Medulla oblongata (tissue), 1 donor: ENCODE results near the gene CRY2.

Experiments used
- DNase-seq: peaks from one replicate; pipeline ENCODE4 v3.0.0-alpha.2; 2015; ENCODE audit errors: extremely low spot score

Gene CRY2

DNA sequence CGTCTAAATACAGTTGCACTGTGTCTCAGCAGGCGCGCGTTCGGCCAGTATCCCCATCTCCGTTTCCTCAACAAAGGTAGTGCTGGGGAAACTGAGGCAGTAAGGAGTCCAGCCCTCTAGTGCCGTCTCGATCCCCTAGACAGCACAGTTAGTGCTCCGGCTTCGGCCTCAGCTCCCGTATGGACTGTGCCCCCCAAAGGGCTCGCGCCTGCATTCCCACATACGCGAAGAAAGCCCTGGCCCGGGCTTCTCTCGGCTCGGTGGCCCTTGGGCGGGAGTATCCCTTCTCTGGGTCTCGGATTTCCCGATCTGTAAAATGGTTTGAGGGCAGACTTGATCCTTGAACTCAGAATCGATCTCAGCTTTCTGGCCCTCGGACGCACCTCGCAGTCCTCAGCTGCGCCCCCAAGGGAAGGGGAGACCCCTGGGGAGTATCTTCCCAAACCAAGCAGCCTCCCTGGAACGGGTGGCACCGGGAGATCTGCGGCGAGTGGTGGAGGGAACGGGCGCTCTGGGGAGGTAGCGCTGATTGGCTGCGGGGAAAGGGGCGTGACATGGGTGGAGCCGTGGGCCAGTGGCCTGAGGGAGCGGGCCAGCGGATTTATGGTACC lies 71.2 kb downstream of the CRY2 start:
- peak; percentile 84 for DNase-seq

DNA sequence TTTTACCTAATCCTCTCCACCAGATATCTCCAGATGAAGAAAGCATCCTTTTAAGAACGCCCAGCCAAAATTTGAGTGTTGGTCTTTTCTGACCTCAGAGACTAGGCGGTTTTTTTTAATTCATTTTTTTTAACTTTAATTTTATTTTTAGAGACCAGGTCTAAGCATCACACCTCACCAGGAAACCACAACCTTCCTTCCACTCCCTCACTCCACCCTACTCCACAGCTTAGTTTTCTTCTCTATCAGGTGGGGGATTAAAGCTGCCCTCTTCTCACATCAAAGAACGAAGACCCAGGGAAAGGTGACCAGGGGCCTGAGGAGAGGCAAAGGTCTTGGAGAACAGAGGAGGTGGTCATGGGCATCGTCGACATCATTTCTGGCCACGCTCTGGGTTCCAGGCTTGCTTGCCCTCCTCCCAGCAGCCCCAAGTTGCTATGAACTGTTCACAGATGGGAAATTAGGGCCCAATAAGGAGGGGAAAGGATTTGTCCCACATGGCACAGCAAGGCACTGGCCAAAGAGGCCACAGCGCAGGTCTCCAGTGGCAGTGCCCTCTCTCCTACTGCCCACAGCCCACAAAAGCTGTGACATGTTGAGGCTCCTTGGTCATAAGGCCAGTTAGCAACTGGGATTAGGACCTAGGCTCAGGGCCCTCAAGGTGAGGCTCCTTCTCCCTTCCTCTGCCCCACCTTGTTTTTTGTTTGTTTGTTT lies 71.8 kb downstream of the CRY2 start:
- DNase-seq, result no peak

DNA sequence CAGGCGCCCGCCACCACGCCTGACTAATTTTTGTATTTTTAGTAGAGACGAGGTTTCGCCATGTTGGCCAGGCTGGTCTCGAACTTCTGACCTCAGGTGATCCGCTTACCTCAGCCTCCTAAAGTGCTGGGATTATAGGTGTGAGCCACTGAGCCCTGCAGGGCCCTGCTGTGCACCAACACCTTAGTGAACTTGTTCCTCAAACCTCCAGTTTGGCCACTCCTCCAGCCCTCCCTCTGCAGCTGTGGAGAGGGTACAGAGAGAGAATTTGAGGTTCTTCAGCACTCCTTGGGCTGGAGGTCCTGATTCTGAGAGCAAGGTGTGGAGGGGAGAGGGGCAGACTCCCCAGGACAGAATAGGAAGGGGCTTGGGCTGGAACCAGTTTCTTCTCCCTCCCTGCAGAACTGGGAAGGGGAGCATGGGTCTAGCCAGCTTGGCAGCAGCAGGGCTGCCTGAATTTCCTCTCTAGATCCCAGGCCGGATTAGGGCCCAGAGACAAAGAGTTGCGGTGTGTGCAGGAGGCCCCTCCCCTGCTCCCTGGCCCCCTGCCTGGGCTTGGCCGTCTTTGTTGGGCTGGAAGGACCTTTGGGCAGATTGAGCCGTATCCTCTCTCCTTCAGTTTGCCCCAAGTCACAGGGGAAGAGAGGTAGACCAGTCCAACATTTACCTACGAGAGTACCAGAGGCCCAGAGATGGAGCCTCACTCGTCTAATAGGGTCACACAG lies 72.7 kb downstream of the CRY2 start:
- DNase-seq, result no peak

DNA sequence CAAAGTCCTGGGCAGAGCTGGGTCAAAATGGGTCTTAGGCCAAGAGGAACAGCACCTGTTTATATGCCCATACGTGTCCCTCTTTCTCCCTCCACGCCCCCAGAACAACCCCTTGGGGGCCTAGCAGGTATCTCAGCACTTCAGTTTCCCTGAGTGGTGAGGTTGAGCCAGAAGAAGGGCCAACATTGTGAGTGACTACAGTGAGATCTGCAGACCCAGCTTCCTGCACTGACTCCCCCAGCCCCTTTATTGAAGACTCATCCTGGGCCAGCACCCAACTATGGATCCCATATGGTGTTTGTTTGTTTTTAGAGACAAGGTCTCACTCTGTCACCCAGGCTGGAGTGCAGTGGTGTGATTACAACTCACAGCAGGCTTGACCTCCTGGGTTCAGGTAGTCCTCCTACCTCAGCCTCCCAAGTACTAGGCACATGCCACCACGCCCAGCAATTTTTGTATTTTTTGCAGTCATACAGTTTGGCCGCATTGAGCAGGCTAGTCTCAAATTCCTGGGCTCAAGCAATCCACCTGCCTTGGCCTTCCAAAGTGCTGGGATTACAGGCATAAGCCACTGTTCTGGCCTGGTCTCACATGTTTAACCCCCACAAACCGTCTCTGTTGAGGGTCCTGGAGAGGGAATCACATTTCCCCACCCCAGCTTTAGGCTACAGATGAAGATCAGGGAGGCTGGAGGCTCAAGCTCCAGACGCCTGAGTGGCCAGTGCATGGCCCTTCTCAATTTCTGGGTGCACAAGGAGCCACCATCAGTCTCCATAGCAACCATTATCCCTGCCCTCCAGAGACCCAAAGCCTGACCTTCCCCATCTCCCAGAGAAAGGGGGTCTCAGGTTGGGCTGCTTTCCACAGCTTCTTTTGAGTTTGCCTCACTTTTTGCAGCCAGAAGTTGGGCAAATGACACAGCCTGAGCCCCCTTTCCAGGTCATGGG lies 73.5 kb downstream of the CRY2 start:
- no peak for DNase-seq

GRCh38 chr11:45921561-45922424 lies 74.5 kb downstream of the CRY2 start:
- no peak for DNase-seq

GRCh38 chr11:45922425-45923082 lies 75.3 kb downstream of the CRY2 start, which contains the start of gene LARGE2:
Gene LARGE2 (plus strand): TSS chr11:45922656. CDS start chr11:45922883, 227 bp downstream.
- no peak for DNase-seq

DNA sequence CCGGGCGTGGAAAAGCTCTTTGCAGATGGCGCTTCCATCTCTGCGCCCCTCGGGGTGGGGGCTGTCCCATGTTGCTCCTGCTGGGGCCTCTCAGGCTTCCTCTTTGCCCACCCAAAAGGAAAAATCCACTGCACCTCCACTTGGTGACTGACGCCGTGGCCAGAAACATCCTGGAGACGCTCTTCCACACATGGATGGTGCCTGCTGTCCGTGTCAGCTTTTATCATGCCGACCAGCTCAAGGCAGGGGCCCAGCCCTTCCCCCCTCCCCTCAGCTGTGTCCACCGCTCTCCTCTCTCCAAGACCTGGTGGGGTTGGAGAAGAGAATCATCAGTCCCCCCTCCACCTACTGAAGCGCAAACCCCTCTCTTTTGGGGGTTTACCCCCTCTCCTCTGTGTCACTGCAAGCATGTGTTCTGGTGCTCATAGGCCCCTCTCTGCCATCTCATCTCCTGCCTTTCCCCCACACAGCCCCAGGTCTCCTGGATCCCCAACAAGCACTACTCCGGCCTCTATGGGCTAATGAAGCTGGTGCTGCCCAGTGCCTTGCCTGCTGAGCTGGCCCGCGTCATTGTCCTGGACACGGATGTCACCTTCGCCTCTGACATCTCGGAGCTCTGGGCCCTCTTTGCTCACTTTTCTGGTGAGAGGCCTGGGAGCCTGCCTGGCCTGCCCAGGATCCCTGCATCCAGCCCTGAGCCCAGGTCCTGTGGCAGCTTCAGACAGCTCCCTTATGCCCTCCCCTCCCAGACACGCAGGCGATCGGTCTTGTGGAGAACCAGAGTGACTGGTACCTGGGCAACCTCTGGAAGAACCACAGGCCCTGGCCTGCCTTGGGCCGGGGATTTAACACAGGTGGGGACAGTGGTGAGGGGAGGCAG lies 77.0 kb downstream of the CRY2 start:
- DNase-seq, result no peak

GRCh38 chr11:45924927-45925326 lies 77.7 kb downstream of the CRY2 start:
- DNase-seq, result no peak

DNA sequence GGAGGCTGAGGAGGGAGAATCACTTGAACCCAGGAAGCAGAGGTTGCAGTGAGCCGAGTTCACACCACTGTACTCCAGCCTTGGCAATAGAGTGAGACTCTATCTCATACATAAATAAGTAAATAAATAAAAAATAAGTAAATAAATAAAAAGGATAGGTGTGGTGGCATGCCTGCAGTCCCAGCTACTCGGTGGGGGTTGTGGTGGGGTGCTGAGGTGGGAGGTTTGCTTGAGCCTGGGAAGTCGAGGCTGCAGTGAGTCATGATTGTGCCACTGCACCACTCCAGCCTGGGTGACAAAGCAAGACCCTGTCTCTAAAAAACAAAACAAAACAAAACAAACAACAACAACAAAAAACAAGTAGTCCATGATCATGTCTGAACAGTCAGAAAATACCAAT lies 78.3 kb downstream of the CRY2 start:
- DNase-seq, result no peak

GRCh38 chr11:45926001-45926401 lies 78.7 kb downstream of the CRY2 start:
- no peak for DNase-seq

- DNase-seq, result no peak
Observed at GRCh38 chr11:45926536-45927331, 79.5 kb downstream of the CRY2 start.

DNA sequence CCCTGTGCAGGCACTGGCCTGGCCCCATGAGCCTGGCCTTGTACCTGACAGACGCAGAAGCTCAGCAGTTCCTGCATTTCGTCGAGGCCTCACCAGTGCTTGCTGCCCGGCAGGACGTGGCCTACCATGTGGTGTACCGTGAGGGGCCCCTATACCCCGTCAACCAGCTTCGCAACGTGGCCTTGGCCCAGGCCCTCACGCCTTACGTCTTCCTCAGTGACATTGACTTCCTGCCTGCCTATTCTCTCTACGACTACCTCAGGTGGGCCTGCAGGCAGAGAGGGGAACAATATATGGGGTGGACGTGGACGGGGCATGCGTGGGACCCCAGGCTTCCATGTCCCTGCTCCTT lies 80.0 kb downstream of the CRY2 start:
- DNase-seq, result no peak

DNA sequence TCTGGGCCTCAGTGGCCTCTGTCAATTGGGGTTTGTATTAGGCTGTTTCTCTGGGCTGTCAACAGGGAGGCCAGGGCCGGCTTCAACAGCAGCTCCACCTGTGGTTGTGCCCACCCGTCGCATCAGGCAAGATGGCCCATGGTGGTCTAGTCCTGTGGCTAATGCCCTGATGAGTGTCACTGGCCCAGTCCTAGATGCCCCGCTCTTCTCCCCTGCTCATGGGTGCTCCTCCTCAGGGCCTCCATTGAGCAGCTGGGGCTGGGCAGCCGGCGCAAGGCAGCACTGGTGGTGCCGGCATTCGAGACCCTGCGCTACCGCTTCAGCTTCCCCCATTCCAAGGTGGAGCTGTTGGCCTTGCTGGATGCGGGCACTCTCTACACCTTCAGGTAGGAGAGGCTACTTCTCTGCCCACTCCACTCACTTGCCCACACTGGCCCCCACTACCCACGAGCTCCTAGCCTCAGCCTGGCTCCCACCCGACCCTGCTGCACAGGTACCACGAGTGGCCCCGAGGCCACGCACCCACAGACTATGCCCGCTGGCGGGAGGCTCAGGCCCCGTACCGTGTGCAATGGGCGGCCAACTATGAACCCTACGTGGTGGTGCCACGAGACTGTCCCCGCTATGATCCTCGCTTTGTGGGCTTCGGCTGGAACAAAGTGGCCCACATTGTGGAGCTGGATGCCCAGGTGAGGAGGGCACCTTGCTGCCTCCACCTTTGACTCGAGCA lies 80.6 kb downstream of the CRY2 start:
- no peak for DNase-seq

DNA sequence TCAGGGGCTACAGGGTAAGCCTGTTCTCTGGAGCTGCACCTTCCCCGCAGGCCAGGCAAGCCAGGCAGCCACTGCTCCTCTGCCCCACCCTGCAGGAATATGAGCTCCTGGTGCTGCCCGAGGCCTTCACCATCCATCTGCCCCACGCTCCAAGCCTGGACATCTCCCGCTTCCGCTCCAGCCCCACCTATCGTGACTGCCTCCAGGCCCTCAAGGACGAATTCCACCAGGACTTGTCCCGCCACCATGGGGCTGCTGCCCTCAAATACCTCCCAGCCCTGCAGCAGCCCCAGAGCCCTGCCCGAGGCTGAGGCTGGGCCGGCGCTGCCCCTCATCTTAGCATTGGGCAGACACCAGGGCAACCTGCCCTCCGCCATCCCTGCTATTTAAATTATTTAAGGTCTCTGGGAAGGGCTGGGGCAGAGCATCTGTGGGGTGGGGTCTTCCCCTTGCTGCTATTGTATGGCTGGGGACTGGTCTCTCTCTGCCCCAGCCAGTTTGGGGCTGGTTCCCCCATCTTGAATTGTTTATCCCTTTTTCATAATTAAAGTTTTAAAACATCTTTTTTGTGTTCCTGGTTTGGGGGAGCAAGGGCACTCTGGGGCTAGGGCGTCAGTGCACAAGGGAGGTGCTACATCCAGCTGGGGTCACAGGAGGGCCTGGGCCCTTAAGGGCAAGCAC lies 81.4 kb downstream of the CRY2 start:
- DNase-seq, result no peak

DNA sequence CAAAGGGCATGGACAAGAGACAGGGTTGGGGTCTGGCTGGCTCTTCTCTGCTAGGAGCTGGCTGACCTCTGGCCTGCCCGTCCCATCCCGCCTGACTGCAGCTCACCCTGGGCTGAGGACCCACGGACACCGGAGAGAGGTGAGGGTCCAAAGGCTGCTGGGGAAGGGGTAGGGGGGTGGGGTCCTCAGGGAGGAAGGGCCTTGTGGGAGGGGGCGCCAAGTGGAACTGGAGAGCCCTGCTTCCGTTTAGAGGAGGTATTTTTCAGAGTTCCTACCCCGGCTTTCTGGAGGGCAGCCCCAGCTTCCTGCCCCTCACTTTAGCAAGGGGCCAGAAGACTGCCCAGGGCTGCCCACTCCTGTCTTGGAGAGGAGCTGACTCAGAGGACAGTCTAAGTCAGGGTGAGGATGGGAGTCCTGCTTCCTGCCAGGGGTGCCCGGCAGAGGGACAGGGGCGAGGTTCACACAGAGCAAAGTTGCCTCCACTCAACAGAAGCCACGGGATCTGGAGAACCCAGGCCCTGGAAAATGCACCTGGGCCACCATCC lies 82.3 kb downstream of the CRY2 start:
- DNase-seq, result no peak

DNA sequence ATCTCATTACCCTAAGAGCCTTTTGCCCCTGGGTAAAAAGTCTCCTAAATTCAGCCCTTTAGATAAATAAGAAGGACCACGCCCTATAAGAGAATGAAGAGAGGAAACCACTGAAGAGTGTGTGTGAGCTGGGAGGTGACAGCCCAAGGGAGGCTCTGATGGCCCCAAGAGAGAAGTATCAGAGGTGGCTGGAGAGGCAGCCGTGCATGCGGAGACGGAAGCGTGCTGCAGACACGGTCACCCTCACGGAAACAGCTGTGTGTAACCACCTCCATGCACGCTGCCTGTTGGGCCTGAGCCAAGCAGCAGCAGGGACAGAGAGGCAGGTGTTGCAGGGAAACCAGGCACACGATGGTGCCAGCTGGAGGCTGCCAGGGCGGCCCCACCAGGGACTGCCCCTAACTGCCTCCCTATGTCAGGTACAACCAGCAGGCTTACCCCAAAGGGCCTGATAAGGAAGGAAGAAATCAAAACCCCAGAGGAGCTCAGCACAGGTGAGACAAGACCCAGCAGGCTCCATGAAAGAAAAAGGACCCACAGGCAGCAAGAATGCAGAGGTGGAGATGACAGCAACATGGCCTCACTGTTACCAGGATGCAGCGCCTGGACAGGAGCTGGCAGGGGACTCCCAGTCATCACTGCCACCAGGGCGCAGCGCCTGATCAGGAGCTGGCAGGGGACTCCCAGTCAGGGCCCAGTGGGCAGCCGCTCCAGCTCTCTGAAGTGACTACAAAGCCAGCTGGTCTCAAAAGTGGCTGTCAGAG lies 82.9 kb downstream of the CRY2 start:
- peak; percentile 55 for DNase-seq
